Endothelial cell of umbilical vein (primary cell): Measurements from ENCODE around the gene GIT2. TPM values are rescaled to one million over a fixed set of nuclear protein-coding genes. Genes with fewer than 3 reads are reported as not detected.

ENCODE experiments used
- BruUV-seq: library from RNA; stranded (reverse); fragments of 400-500 nt; replicated peaks from 2 replicates; lab custom pipeline; 2021; lab: Mats Ljungman, UMichigan
- CTCF ChIA-PET: fragments of 300-600, 350-600 bp; sonication (Branson Sonifier 250); formaldehyde crosslinking; loops from one replicate; lab custom pipeline; 2021; ENCODE audit warnings: antibody characterized with exemption, inconsistent platforms; lab: Charles Lee
- POLR2A ChIA-PET: fragments of 300-600, 350-600 bp; sonication (Branson Sonifier 250); formaldehyde crosslinking; loops from one replicate; lab custom pipeline; 2021; ENCODE audit warnings: antibody characterized with exemption, inconsistent platforms; lab: Charles Lee
- DNase-seq: peaks from one replicate; pipeline ENCODE4 v3.0.0-alpha.2; 2011; ENCODE audit warnings: low read depth, low spot score
- FAIRE-seq: peaks from 2 replicates; lab custom pipeline; 2011; peaks lifted over from hg19 to GRCh38; lab: Jason Lieb, UNC
- H2AFZ ChIP-seq: 2 replicates; pipeline ENCODE4 v1.6.0; 2012; ENCODE audit warnings: low read depth, low read length, control low read depth, inconsistent platforms
- H3K27ac ChIP-seq: 2 replicates; pipeline ENCODE4 v1.5.1; 2011; ENCODE audit warnings: low read depth, mild to moderate bottlenecking, control low read depth, low read length, moderate library complexity; ENCODE audit not compliant: insufficient read depth
- H3K27me3 ChIP-seq, 2 experiments: 2 replicates each; pipeline versions ENCODE4 v1.6.0 to v1.6.1; 2011; ENCODE audit warnings: low read length in 2 of 2, mixed read lengths in 1 of 2; ENCODE audit not compliant: control insufficient read depth in 2 of 2, insufficient read depth in 2 of 2
- H3K36me3 ChIP-seq, 2 experiments: 2 replicates in 1 of 2; 3 replicates in 1 of 2; pipeline ENCODE4 v1.5.1; 2011; ENCODE audit warnings: low read length in 2 of 2, mild to moderate bottlenecking in 1 of 2, moderate library complexity in 1 of 2; ENCODE audit not compliant: control insufficient read depth in 2 of 2, insufficient read depth in 2 of 2; ENCODE audit errors: extremely low read depth in 1 of 2
- H3K4me1 ChIP-seq: 3 replicates; pipeline ENCODE4 v1.5.1; 2011; ENCODE audit warnings: mild to moderate bottlenecking, low read length; ENCODE audit not compliant: control insufficient read depth, insufficient read depth; ENCODE audit errors: extremely low read depth
- H3K4me2 ChIP-seq: 2 replicates; pipeline ENCODE4 v1.6.1; 2011; ENCODE audit warnings: low read length, control low read depth, mixed read lengths; ENCODE audit not compliant: insufficient read depth
- H3K4me3 ChIP-seq, 3 experiments: fragments of 200-600 bp in 1 of 3; sonication (generic), shearing (Covaris generic) in 1 of 3; replicated peaks in 1 of 3; 2 replicates each; pipeline ENCODE4 v1.5.1; 2011 to 2016; ENCODE audit warnings: control low read depth in 3 of 3, low read length in 3 of 3, mild to moderate bottlenecking in 2 of 3, inconsistent platforms in 1 of 3, low read depth in 1 of 3, moderate library complexity in 1 of 3; ENCODE audit not compliant: insufficient read depth in 1 of 3
- H3K79me2 ChIP-seq: 2 replicates; pipeline ENCODE4 v1.6.0; 2012; ENCODE audit warnings: low read length, inconsistent platforms; ENCODE audit not compliant: control insufficient read depth, insufficient read depth
- H3K9ac ChIP-seq: replicated peaks from 2 replicates; pipeline ENCODE3; 2011; ENCODE audit warnings: low read length, control low read depth; ENCODE audit not compliant: insufficient read depth; ENCODE audit errors: extremely low read depth
- H3K9me1 ChIP-seq: replicated peaks from 3 replicates; pipeline ENCODE4 v1.6.0; 2011; ENCODE audit warnings: mild to moderate bottlenecking, low read length; ENCODE audit not compliant: control insufficient read depth, insufficient read depth; ENCODE audit errors: extremely low read depth
- H3K9me3 ChIP-seq: replicated peaks from 2 replicates; pipeline ENCODE4 v1.5.1; 2012; ENCODE audit warnings: low read length, inconsistent platforms; ENCODE audit not compliant: control insufficient read depth, insufficient read depth
- H4K20me1 ChIP-seq: replicated peaks from 2 replicates; pipeline ENCODE3; 2011; ENCODE audit warnings: mild to moderate bottlenecking, low read length; ENCODE audit not compliant: control insufficient read depth, insufficient read depth; ENCODE audit errors: extremely low read depth
- EZH2 ChIP-seq: IDR thresholded peaks from 2 replicates; pipeline ENCODE4 v1.6.1; 2012; ENCODE audit warnings: borderline replicate concordance, low read depth, mild to moderate bottlenecking, moderate library complexity, low read length, inconsistent platforms; ENCODE audit not compliant: severe bottlenecking
- FOS ChIP-seq: IDR thresholded peaks from 2 replicates; pipeline ENCODE4 v1.6.1; 2011; ENCODE audit warnings: mild to moderate bottlenecking, low read length, moderate library complexity, borderline replicate concordance; ENCODE audit not compliant: insufficient read depth
- GATA2 ChIP-seq: IDR thresholded peaks from 2 replicates; pipeline ENCODE4 v1.7.0; 2011; ENCODE audit warnings: low read depth, mild to moderate bottlenecking, moderate library complexity, mixed read lengths, low read length; ENCODE audit not compliant: insufficient read length, insufficient read depth
- JUN ChIP-seq: IDR thresholded peaks from 2 replicates; pipeline ENCODE4 v1.6.1; 2011; ENCODE audit warnings: borderline replicate concordance, low read depth; ENCODE audit not compliant: insufficient read length, insufficient read depth
- MYC ChIP-seq: IDR thresholded peaks from one replicate; pipeline ENCODE4 v1.6.1; 2011; ENCODE audit warnings: mild to moderate bottlenecking, low read depth, low read length
- POLR2A ChIP-seq: IDR thresholded peaks from 2 replicates; pipeline ENCODE4 v1.6.1; 2012; ENCODE audit warnings: low read depth, mild to moderate bottlenecking, control low read depth, low read length
- POLR2AphosphoS5 ChIP-seq: IDR thresholded peaks from 2 replicates; pipeline ENCODE4 v1.6.1; 2012; ENCODE audit warnings: low read depth, mild to moderate bottlenecking, control low read depth, low read length, moderate library complexity; ENCODE audit not compliant: insufficient read depth
- dilution Hi-C: fragments of 300-500 bp; cut with MboI; formaldehyde crosslinking; loops from one replicate; pipeline ENCODE4 v1.15.0; 2019; ENCODE audit warnings: low sequenced_read_pairs; ENCODE audit not compliant: extremely low pct_ligation_motif_present
- intact Hi-C: fragments of 100-400 bp; cut with micrococcal nuclease; formaldehyde crosslinking; loops from one replicate; pipeline ENCODE4 v1.10.0; 2022
- polyA plus RNA-seq, 4 experiments: library from polyadenylated mRNA; depleted of rRNA in 3 of 4; stranded (reverse) in 3 of 4; unstranded in 1 of 4; fragments of >200 nt; gene quantifications; 2 replicates each; pipeline versions ENCODE4 v1.2.1 to v1.2.3, GENCODE V29; 2011 to 2012; ENCODE audit warnings: missing spikeins in 1 of 4
- total RNA-seq: library from RNA; stranded (reverse); gene quantifications from 2 replicates; pipeline ENCODE4 v1.2.3, GENCODE V29; 2021
- TF ChIP-seq, protein P1 (sequence below): IDR thresholded peaks from 2 replicates; pipeline ENCODE4 v1.6.1; 2011; ENCODE audit not compliant: insufficient read depth, insufficient read length
- TF ChIP-seq, protein P2 (sequence below), 2 donors: IDR thresholded peaks; 1 replicate in 1 of 2; 2 replicates in 1 of 2; pipeline ENCODE4 v1.5.1; 2011; ENCODE audit warnings: low read length in 2 of 2, mild to moderate bottlenecking in 2 of 2, moderate library complexity in 2 of 2, control low read depth in 1 of 2, inconsistent platforms in 1 of 2, low read depth in 1 of 2; ENCODE audit not compliant: insufficient read depth in 1 of 2; ENCODE audit errors: extremely low read depth in 1 of 2

The GIT2 gene
- total and polyA plus RNA-seq, 2 donors (not counting 3 experiments of a cell fraction or from before 2014, with no cell fraction given), result 37.3 to 77.2 TPM

DNA sequence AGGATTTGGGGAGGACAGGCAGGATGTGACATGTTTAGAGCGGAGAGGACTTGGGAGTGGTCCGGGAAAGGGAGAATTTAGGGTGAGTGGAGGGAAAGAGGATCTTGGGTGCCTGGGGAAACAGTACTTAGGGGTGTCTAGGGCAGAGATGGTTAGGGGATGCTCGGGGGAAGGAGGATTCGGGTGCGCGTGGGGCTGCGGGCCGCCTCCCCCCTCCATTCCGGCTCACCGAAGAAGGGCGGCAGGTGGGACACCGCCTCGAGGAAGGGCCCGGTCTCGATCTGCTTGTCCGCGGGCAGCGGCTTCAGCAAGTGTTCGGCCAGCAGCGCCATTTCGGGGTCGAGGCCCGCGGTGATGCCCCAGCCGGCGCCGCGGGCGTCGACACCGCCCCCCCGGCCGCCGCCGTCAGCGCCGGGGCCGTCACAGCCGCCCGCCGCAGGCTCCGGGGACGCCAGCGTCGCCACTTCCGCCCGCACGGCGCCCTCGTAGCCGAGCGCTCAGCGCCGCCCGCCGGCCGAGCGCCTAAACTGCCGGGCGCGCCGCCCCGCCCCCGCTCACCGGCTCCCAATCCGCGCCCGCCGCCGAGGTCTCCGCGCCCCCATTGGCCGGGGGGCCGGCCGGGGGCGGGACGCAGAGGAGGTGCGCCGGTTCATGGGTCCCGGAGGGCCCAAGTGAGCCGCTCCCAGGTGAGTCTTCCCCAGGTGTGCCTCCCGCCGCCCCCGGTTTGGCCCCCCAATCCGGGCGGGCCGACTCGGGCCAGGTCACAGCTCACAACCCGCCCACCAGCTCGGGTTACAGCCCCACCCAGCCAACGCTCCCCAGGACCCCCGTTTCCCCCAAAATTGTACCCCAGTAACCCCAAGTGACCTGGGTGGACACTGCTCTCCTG is 115.9 kb downstream of the GIT2 start, which contains the start of gene GLTP:
Gene GLTP (minus strand): TSS at position 499 of the 889 bp plus-strand sequence. CDS start 167 bp downstream, at position 332.
- no TSS peak for BruUV-seq
- Histone ChIP-seq H4K20me1 (no peaks in the 10 kb centered on the region), H3K9ac (peak within 1 kb of the TSS; percentile 69), H3K79me2 (peaks cover 23% of the 10 kb centered on the region), H3K4me1 (peaks cover 17% of the 10 kb centered on the region), H3K36me3 (no peaks in the 10 kb centered on the region), H3K27ac (peak within 1 kb of the TSS; percentile 40), H3K9me3 (no peaks in the 10 kb centered on the region), H3K4me2 (peak within 1 kb of the TSS; percentile 75), H3K4me3 (peak within 1 kb of the TSS; percentile 50 to 79 (median 76)), H3K27me3 (no peaks in the 10 kb centered on the region), H3K9me1 (no peaks in the 10 kb centered on the region), H2AFZ (peak within 1 kb of the TSS; percentile 95)
- intact Hi-C loops (loop anchor here (1.0 to 2.0 kb wide), 5 partner anchors 8 to 361 kb away; partner anchors contain the start of gene TCHP), dilution Hi-C loops (no loop called here)
- CTCF ChIA-PET, result interaction anchor here (1.0 to 3.8 kb wide), 2 partner anchors 27 to 75 kb away, joined by 3 to 27 read pairs; no protein-coding TSS in a partner anchor
- no peak for TF ChIP-seq GATA2
- TF ChIP-seq POLR2A, result peak; percentile 77
- peak; percentile 78 for TF ChIP-seq POLR2AphosphoS5
- TF ChIP-seq MYC, result no peak
- no peak for TF ChIP-seq EZH2
- TF ChIP-seq JUN, result no peak
- TF ChIP-seq FOS, result no peak
- TF ChIP-seq, protein P1, sequence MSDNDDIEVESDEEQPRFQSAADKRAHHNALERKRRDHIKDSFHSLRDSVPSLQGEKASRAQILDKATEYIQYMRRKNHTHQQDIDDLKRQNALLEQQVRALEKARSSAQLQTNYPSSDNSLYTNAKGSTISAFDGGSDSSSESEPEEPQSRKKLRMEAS, result no peak
- TF ChIP-seq, protein P2, sequence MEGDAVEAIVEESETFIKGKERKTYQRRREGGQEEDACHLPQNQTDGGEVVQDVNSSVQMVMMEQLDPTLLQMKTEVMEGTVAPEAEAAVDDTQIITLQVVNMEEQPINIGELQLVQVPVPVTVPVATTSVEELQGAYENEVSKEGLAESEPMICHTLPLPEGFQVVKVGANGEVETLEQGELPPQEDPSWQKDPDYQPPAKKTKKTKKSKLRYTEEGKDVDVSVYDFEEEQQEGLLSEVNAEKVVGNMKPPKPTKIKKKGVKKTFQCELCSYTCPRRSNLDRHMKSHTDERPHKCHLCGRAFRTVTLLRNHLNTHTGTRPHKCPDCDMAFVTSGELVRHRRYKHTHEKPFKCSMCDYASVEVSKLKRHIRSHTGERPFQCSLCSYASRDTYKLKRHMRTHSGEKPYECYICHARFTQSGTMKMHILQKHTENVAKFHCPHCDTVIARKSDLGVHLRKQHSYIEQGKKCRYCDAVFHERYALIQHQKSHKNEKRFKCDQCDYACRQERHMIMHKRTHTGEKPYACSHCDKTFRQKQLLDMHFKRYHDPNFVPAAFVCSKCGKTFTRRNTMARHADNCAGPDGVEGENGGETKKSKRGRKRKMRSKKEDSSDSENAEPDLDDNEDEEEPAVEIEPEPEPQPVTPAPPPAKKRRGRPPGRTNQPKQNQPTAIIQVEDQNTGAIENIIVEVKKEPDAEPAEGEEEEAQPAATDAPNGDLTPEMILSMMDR (IDR thresholded peaks at IDR 0.05; ENCODE audit: extremely low read depth in 1 of 2, insufficient read depth in 1 of 2, low read depth in 1 of 2, low read length in 2 of 2), result peak; percentile 38 to 68
- DNase-seq, result peak; percentile 80
- peak; percentile 64 for FAIRE-seq
- POLR2A ChIA-PET, result no interaction called here

Other genes with a start within 250 kb of the GIT2 start
- 8.8 and 12.3 TPM in 2 replicates for gene TRPV4, start 163.0 kb downstream of the GIT2 start, total RNA-seq
- 22.3 and 24.5 TPM in 2 replicates for gene TRPV4, start 163.0 kb downstream of the GIT2 start, polyA plus RNA-seq
- gene GLTP, start 115.8 kb downstream of the GIT2 start, total RNA-seq, result 46.6 and 48.0 TPM in 2 replicates
- 20.1 and 21.5 TPM in 2 replicates for gene GLTP, start 115.8 kb downstream of the GIT2 start, polyA plus RNA-seq
- 24.3 and 26.0 TPM in 2 replicates for gene TCHP, start 96.1 kb downstream of the GIT2 start, total RNA-seq
- gene TCHP, start 96.1 kb downstream of the GIT2 start, polyA plus RNA-seq, result 9.4 and 12.9 TPM in 2 replicates
- gene ANKRD13A, start 3.1 kb upstream of the GIT2 start, total RNA-seq, result 36.2 and 37.0 TPM in 2 replicates
- 43.9 and 49.8 TPM in 2 replicates for gene ANKRD13A, start 3.1 kb upstream of the GIT2 start, polyA plus RNA-seq
- 11.9 and 13.4 TPM in 2 replicates for gene C12orf76, start 52.2 kb upstream of the GIT2 start, total RNA-seq
- 12.9 and 17.1 TPM in 2 replicates for gene C12orf76, start 52.2 kb upstream of the GIT2 start, polyA plus RNA-seq
- gene IFT81, start 128.0 kb upstream of the GIT2 start, total RNA-seq, result 9.4 and 9.8 TPM in 2 replicates
- 1.8 and 2.4 TPM in 2 replicates for gene IFT81, start 128.0 kb upstream of the GIT2 start, polyA plus RNA-seq